Neural cell (in vitro differentiated cells): ENCODE measurements around the gene GNG7. TPM values are rescaled to one million over a fixed set of nuclear protein-coding genes. Genes with fewer than 3 reads are reported as not detected.

Source experiments
- H2AFZ ChIP-seq: fragments of 200-600, 300-800 bp; sonication (generic), shearing (Covaris generic); 2 replicates; pipeline ENCODE4 v1.6.0; 2014; ENCODE audit warnings: low read depth, mild to moderate bottlenecking, antibody characterized with exemption, low read length, moderate library complexity
- H3F3A ChIP-seq: fragments of 200-600 bp; shearing (Covaris generic); 2 replicates; pipeline ENCODE4 v1.6.1; 2016; ENCODE audit warnings: mild to moderate bottlenecking, moderate library complexity, mixed read lengths, antibody characterized with exemption, low read length; ENCODE audit not compliant: insufficient read depth, poor library complexity, severe bottlenecking
- H3K27ac ChIP-seq: fragments of 200-600, 300-800 bp; sonication (generic), shearing (Covaris generic); 2 replicates; pipeline ENCODE4 v1.5.1; 2014; ENCODE audit warnings: mild to moderate bottlenecking, low read length, moderate library complexity
- H3K27me3 ChIP-seq: fragments of 300-800, 200-600 bp; sonication (generic), shearing (Covaris generic); 2 replicates; pipeline ENCODE4 v1.6.0; 2014; ENCODE audit warnings: mild to moderate bottlenecking, low read depth, low read length, moderate library complexity; ENCODE audit not compliant: insufficient read depth
- H3K36me3 ChIP-seq: fragments of 300-800, 200-600 bp; sonication (generic), shearing (Covaris generic); 2 replicates; pipeline ENCODE4 v1.5.1; 2014; ENCODE audit warnings: mild to moderate bottlenecking, antibody characterized with exemption, low read length, moderate library complexity; ENCODE audit not compliant: insufficient read depth
- H3K4me2 ChIP-seq: fragments of 300-800, 200-600 bp; sonication (generic), shearing (Covaris generic); 2 replicates; pipeline ENCODE4 v1.6.0; 2014; ENCODE audit warnings: mild to moderate bottlenecking, low read length
- H3K4me3 ChIP-seq: fragments of 300-800, 200-600 bp; sonication (generic), shearing (Covaris generic); 2 replicates; pipeline ENCODE4 v1.5.1; 2014; ENCODE audit warnings: mild to moderate bottlenecking, low read length, moderate library complexity
- H3K79me2 ChIP-seq: fragments of 200-600 bp; shearing (Covaris generic); replicated peaks from 2 replicates; pipeline ENCODE4 v1.6.0; 2014; ENCODE audit warnings: mild to moderate bottlenecking, low read length, moderate library complexity; ENCODE audit not compliant: insufficient read depth
- H3K9ac ChIP-seq: fragments of 300-800, 200-600 bp; sonication (generic), shearing (Covaris generic); 2 replicates; pipeline ENCODE4 v1.6.1; 2016; ENCODE audit warnings: mild to moderate bottlenecking, low read length, mixed read lengths
- H3K9me2 ChIP-seq: fragments of 200-600 bp; shearing (Covaris generic); 2 replicates; pipeline ENCODE4 v1.6.1; 2016; ENCODE audit warnings: mild to moderate bottlenecking, low read length, mixed read lengths; ENCODE audit not compliant: insufficient read depth
- H3K9me3 ChIP-seq: fragments of 200-600, 300-800 bp; sonication (generic), shearing (Covaris generic); 2 replicates; pipeline ENCODE4 v1.6.1; 2016; ENCODE audit warnings: mild to moderate bottlenecking, mixed run types, low read length, moderate library complexity, mixed read lengths
- H4K20me1 ChIP-seq: fragments of 200-600 bp; shearing (Covaris generic); 2 replicates; pipeline ENCODE4 v1.6.1; 2016; ENCODE audit warnings: mild to moderate bottlenecking, mixed run types; ENCODE audit not compliant: insufficient read depth
- EP300 ChIP-seq: fragments of 450-650 bp; conservative IDR thresholded peaks from 2 replicates; pipeline ENCODE4 v1.6.1; 2014; ENCODE audit warnings: antibody characterized with exemption, mild to moderate bottlenecking, moderate library complexity; ENCODE audit not compliant: poor library complexity, severe bottlenecking
- EZH2 ChIP-seq: fragments of 200-600, 300-800 bp; shearing (Covaris generic), sonication (generic); IDR thresholded peaks from 2 replicates; pipeline ENCODE4 v1.6.1; 2014; ENCODE audit warnings: antibody characterized with exemption, low read length, borderline replicate concordance, mild to moderate bottlenecking; ENCODE audit not compliant: insufficient read depth, poor library complexity, severe bottlenecking
- MXI1 ChIP-seq: fragments of 450-650 bp; conservative IDR thresholded peaks from 2 replicates; pipeline ENCODE4 v1.6.1; 2014; ENCODE audit warnings: antibody characterized with exemption, mild to moderate bottlenecking; ENCODE audit not compliant: poor library complexity, severe bottlenecking
- RAD21 ChIP-seq: fragments of 450-650 bp; conservative IDR thresholded peaks from 2 replicates; pipeline ENCODE4 v1.6.1; 2014; ENCODE audit warnings: antibody characterized with exemption, mild to moderate bottlenecking, moderate library complexity
- REST ChIP-seq: IDR thresholded peaks from 2 replicates; pipeline ENCODE4 v1.6.1; 2012; ENCODE audit warnings: borderline replicate concordance
- SMC3 ChIP-seq: fragments of 450-650 bp; conservative IDR thresholded peaks from 2 replicates; pipeline ENCODE4 v1.6.1; 2014; ENCODE audit warnings: antibody characterized with exemption, mild to moderate bottlenecking, moderate library complexity; ENCODE audit not compliant: poor library complexity
- TAF1 ChIP-seq: IDR thresholded peaks from 2 replicates; pipeline ENCODE4 v1.6.1; 2012; ENCODE audit warnings: low read depth
- polyA plus RNA-seq: library from polyadenylated mRNA; depleted of rRNA; stranded (reverse); fragments of >200 nt; gene quantifications from 2 replicates; pipeline ENCODE4 v1.2.3, GENCODE V29; 2014
- TF ChIP-seq, protein P1 (sequence below): fragments of 450-650 bp; IDR thresholded peaks from 2 replicates; pipeline ENCODE4 v1.5.1; 2014; ENCODE audit warnings: antibody characterized with exemption, mild to moderate bottlenecking, moderate library complexity; ENCODE audit not compliant: poor library complexity, severe bottlenecking

The GNG7 gene
- polyA plus RNA-seq, 1 donor from 2014 or later, result 3.0 TPM

DNA sequence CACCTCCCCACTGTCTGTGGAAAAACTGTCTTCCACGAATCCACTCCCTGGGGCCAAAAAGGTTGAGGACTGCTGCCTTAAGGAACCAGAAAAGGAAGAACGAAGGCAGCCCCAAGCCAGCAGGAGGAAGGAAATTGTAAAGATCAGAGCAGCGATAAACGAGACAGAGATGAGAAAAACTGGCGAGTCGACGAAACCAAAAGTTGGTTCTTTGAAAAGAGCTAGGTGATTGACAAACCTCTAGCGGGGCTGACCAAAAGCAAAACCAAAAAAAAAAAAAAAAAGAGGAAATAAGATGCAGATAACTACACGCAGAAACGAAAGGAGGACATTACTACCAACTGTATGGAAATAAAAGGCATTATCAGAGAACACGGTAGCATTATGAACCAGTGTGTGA, 149.6 kb downstream of the GNG7 start:
- H3K27me3 ChIP-seq, result no peaks in the 10 kb centered on the region
- no peak overlapping the region for H3K4me3 ChIP-seq
- H3F3A ChIP-seq, result peaks cover 6% of the 10 kb centered on the region
- H3K36me3 ChIP-seq, result no peaks in the 10 kb centered on the region
- H4K20me1 ChIP-seq, result no peaks in the 10 kb centered on the region
- no peak overlapping the region for H2AFZ ChIP-seq
- no peaks in the 10 kb centered on the region for H3K9me2 ChIP-seq
- TF ChIP-seq EZH2 (no peak), MXI1 (no peak), EP300 (no peak), SMC3 (no peak)
- H3K27ac ChIP-seq, result no peak overlapping the region
- no peaks in the 10 kb centered on the region for H3K9me3 ChIP-seq
- no peak overlapping the region for H3K4me2 ChIP-seq
- no peaks in the 10 kb centered on the region for H3K79me2 ChIP-seq
- H3K9ac ChIP-seq, result no peak overlapping the region

DNA sequence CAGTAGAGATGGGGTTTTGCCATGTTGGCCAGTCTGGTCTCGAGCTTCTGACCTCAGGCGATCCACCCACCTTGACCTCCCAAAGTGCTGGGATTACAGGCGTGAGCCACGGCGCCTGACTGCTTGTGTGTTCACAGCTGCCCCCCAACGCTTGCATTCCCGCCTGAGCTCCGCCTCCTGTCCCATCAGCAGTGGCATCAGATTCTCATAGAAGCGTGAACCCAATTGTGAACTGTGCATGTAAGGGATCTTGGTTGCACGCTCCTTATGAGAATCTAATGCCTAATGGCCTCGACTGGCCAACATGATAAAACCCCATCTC, 150.7 kb downstream of the GNG7 start:
- Histone ChIP-seq H3K27ac (no peak overlapping the region), H3K36me3 (no peaks in the 10 kb centered on the region)
- TF ChIP-seq EZH2 (no peak), SMC3 (no peak), RAD21 (no peak), EP300 (no peak), REST (no peak), TAF1 (no peak)
- TF ChIP-seq, protein P1, sequence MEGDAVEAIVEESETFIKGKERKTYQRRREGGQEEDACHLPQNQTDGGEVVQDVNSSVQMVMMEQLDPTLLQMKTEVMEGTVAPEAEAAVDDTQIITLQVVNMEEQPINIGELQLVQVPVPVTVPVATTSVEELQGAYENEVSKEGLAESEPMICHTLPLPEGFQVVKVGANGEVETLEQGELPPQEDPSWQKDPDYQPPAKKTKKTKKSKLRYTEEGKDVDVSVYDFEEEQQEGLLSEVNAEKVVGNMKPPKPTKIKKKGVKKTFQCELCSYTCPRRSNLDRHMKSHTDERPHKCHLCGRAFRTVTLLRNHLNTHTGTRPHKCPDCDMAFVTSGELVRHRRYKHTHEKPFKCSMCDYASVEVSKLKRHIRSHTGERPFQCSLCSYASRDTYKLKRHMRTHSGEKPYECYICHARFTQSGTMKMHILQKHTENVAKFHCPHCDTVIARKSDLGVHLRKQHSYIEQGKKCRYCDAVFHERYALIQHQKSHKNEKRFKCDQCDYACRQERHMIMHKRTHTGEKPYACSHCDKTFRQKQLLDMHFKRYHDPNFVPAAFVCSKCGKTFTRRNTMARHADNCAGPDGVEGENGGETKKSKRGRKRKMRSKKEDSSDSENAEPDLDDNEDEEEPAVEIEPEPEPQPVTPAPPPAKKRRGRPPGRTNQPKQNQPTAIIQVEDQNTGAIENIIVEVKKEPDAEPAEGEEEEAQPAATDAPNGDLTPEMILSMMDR, result no peak

More for the DNA sequence above, 150.7 kb downstream of the GNG7 start:
- no peak overlapping the region for H3K4me2 ChIP-seq
- H2AFZ ChIP-seq, result no peak overlapping the region
- H3K9ac ChIP-seq, result no peak overlapping the region
- H3K79me2 ChIP-seq, result no peaks in the 10 kb centered on the region
- no peaks in the 10 kb centered on the region for H3K9me3 ChIP-seq
- no peak overlapping the region for H3K4me3 ChIP-seq
- peaks cover 6% of the 10 kb centered on the region for H3F3A ChIP-seq
- no peaks in the 10 kb centered on the region for H3K27me3 ChIP-seq
- H4K20me1 ChIP-seq, result no peaks in the 10 kb centered on the region
- no peaks in the 10 kb centered on the region for H3K9me2 ChIP-seq
